CD4-positive, alpha-beta memory T cell (primary cell): ENCODE data around the gene KRTAP2-3. TPM values are rescaled to one million over a fixed set of nuclear protein-coding genes. Genes with fewer than 3 reads are reported as not detected.
"Not testable (repeated sequence)": the region's sequence is repeated elsewhere in the genome, so short reads cannot be mapped to it uniquely, and the experiment has no call there.

Source experiments
- CTCF ChIA-PET: fragments of 350-600 bp; sonication (Branson Sonifier 250); formaldehyde crosslinking; loops from one replicate; lab custom pipeline; 2021; ENCODE audit warnings: inconsistent platforms; ENCODE audit not compliant: partially characterized antibody; lab: Charles Lee
- POLR2A ChIA-PET: fragments of 350-600 bp; sonication (Branson Sonifier 250); formaldehyde crosslinking; loops from one replicate; lab custom pipeline; 2021; ENCODE audit not compliant: partially characterized antibody; lab: Charles Lee
- DNase-seq, 5 donors: peaks; one replicate each; pipeline versions ENCODE4 v3.0.0 to v3.0.0-alpha.2; 2020 to 2022; ENCODE audit warnings: mixed read lengths in 1 of 5
- H3K27ac ChIP-seq: one replicate; pipeline ENCODE4 v1.7.0; 2013; ENCODE audit warnings: low read depth, low read length
- H3K27me3 ChIP-seq: 2 replicates; pipeline ENCODE4 v1.7.0; 2013; ENCODE audit warnings: mild to moderate bottlenecking, low read length, moderate library complexity; ENCODE audit not compliant: insufficient read depth
- H3K36me3 ChIP-seq: 2 replicates; pipeline ENCODE4 v1.7.0; 2013; ENCODE audit warnings: mild to moderate bottlenecking, low read length, moderate library complexity; ENCODE audit not compliant: insufficient read depth
- H3K4me1 ChIP-seq: 2 replicates; pipeline ENCODE4 v1.7.0; 2013; ENCODE audit warnings: mild to moderate bottlenecking, low read length, moderate library complexity; ENCODE audit not compliant: insufficient read depth
- H3K4me3 ChIP-seq, 2 donors: one replicate each; pipeline ENCODE4 v1.7.0; 2013; ENCODE audit warnings: low read length in 2 of 2, mild to moderate bottlenecking in 1 of 2
- H3K9me3 ChIP-seq, 2 donors: one replicate each; pipeline ENCODE4 v1.7.0; 2013; ENCODE audit warnings: low read length in 2 of 2, control low read depth in 1 of 2; ENCODE audit not compliant: control insufficient read depth in 1 of 2
- H3K27ac Mint-ChIP-seq, 7 donors: one replicate each; pipeline ENCODE4 v1.8.0; 2020 to 2021; ENCODE audit warnings: mixed read lengths in 7 of 7, mild to moderate bottlenecking in 6 of 7, inconsistent platforms in 3 of 7, moderate library complexity in 3 of 7
- H3K27me3 Mint-ChIP-seq, 2 donors: one replicate each; pipeline ENCODE4 v1.8.0; 2020 to 2021; ENCODE audit warnings: mixed read lengths in 2 of 2
- H3K36me3 Mint-ChIP-seq, 2 donors: one replicate each; pipeline ENCODE4 v1.8.0; 2020 to 2021; ENCODE audit warnings: mixed read lengths in 2 of 2, inconsistent platforms in 1 of 2, mild to moderate bottlenecking in 1 of 2
- H3K4me1 Mint-ChIP-seq, 4 donors: one replicate each; pipeline ENCODE4 v1.8.0; 2020 to 2021; ENCODE audit warnings: mixed read lengths in 4 of 4, mild to moderate bottlenecking in 1 of 4
- H3K4me3 Mint-ChIP-seq, 8 donors: one replicate each; pipeline ENCODE4 v1.8.0; 2020 to 2021; ENCODE audit warnings: mixed read lengths in 8 of 8, mild to moderate bottlenecking in 7 of 8, moderate library complexity in 6 of 8, inconsistent platforms in 3 of 8
- H3K9me3 Mint-ChIP-seq, 8 donors: one replicate each; pipeline ENCODE4 v1.8.0; 2020 to 2021; ENCODE audit warnings: mixed read lengths in 8 of 8, mild to moderate bottlenecking in 5 of 8, inconsistent platforms in 3 of 8, moderate library complexity in 1 of 8
- intact Hi-C: fragments of 100-400 bp; cut with micrococcal nuclease; formaldehyde crosslinking; loops from one replicate; pipeline ENCODE4 v1.15.1; 2023
- polyA plus RNA-seq, 2 donors: library from polyadenylated mRNA; unstranded; fragments of 300-500 nt; fragmentation: Illumina TruSeq; gene quantifications; one replicate each; pipeline ENCODE4 v1.2.3, GENCODE V29; 2021
- total RNA-seq, 2 experiments: library from RNA; stranded (reverse); gene quantifications; one replicate each; pipeline ENCODE4 v1.2.3, GENCODE V29; 2021

Gene KRTAP2-3
- total and polyA plus RNA-seq, 4 experiments from 2014 or later: not detected

DNA sequence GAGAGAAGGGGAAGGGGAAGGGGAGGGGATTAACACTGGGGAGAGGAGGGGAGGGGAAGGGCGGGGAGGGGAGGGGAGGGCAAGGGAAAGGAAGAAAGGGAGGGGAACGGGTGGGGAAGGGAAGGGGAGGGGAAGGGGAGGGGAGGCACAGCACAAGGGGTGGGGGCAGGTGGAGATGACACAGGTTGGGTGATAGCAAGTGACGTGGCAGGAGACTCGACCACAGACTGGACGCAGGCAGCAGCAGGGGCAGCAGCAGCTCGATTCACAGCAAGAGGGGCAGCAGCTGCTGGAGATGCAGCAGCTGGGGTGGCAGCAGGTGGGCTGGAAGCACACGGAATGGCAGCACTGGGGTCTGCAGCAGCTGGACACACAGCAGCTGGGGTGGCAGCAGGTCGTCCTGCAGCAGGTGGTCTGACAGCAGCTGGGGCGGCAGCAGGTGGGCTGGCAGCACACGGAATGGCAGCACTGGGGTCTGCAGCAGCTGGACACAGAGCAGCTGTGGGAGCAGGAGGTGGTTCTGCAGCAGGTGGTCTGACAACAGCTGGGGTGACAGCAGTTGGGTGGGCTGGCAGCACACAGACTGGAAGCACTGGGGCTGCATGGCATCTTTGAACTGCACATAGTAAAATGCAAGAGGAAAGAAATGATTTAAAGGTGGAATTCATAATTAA is 41.8 kb upstream of the KRTAP2-3 start, which contains the start of gene KRTAP4-16:
Gene KRTAP4-16, minus strand, starts transcription at position 624 of the 674 bp plus-strand sequence. Its CDS starts 0 bp downstream, at position 624.
- H3K27me3 ChIP-seq: no peaks in the 10 kb centered on the region
- intact Hi-C loops: loop anchor here (5.0 kb wide), 1 partner anchor 221 kb away; no protein-coding TSS in a partner anchor
- Mint-ChIP-seq H3K4me1 (peaks cover 0 to 15% (median 5%) of the 10 kb centered on the region in 4 donors), H3K9me3 (no peaks in the 10 kb centered on the region), H3K27ac (peak within 1 kb of the TSS in 2 of 7 donors; percentile 28 to 59), H3K36me3 (no peaks in the 10 kb centered on the region), H3K4me3 (no peak within 1 kb of the TSS), H3K27me3 (peaks cover 14 to 16% of the 10 kb centered on the region in 2 donors)
- ChIA-PET POLR2A (no interaction called here), CTCF (no interaction called here)
- DNase-seq: no peak
- H3K4me3 ChIP-seq: no peak within 1 kb of the TSS
- no peaks in the 10 kb centered on the region for H3K9me3 ChIP-seq
- H3K4me1 ChIP-seq: no peaks in the 10 kb centered on the region
- no peaks in the 10 kb centered on the region for H3K36me3 ChIP-seq
- no peak within 1 kb of the TSS for H3K27ac ChIP-seq

DNA sequence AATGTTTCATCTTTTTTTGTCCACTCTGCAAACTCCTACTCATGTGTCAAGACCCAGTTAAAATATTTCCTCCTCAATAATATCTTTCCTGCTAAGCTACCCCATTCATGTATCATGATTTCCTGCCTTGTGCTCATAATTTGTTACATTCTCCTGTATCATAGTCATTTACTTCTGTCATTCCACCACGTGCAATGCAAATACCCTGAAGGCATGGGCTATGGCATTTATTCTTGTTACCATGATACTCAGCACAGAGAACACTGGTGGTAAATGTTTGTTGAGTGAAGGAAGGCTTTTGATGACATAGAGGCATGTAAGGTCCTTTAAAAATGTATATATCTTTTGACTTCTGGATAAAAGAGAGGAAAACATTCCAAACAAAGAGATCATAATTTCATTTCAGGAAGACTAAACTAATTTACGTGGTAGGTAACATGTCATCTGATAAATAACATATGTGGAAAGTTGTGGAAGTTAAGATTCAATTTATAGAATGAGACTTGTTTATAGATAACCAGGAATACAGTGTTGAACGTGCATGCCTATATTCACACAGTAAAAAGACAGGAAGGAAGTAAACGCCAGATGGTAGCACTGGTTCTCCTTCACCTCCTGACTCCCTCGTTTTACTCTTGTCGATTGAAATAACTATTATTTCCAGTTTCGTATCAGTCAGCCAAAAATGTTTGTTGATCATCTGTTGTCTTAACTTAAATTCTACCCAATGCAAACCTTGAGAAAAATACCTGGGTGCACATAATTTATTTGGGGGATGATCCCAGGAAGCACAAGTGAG is 40.0 kb upstream of the KRTAP2-3 start:
- H3K4me1 ChIP-seq, H3K36me3 ChIP-seq, H3K27me3 ChIP-seq, POLR2A ChIA-PET, DNase-seq, H3K9me3 ChIP-seq, H3K4me1 Mint-ChIP-seq, H3K27ac Mint-ChIP-seq, H3K4me3 ChIP-seq, H3K36me3 Mint-ChIP-seq, CTCF ChIA-PET, H3K27ac ChIP-seq, H3K9me3 Mint-ChIP-seq: not testable (repeated sequence)
- peak overlapping the region in 2 of 8 donors; percentile 33 to 52 for H3K4me3 Mint-ChIP-seq
- H3K27me3 Mint-ChIP-seq: peaks cover 14 to 18% of the 10 kb centered on the region in 2 donors
- intact Hi-C loops: loop anchor here (5.0 kb wide), 1 partner anchor 222 kb away; no protein-coding TSS in a partner anchor

DNA sequence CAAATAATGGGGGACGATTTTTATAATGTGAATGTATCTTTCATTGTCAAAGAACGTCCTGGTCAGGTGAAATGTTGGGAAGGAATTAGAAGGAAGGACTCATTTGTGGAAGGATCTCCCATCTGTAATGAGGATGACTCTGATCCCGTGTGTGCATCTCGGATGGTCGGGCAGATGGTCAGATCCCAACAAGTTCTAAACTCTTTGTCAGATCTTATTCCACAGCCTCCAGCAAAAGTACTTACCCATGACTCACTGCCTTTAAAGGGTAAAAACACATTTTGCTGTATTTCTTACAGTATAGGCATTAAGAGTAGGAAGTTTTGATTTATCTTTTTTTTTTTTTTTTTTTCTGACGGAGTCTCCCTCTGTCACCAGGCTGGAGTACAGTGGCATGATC is 38.6 kb upstream of the KRTAP2-3 start:
- Mint-ChIP-seq H3K9me3 (peaks cover 0 to 2% (median 0%) of the 10 kb centered on the region in 8 donors), H3K4me3 (no peak overlapping the region), H3K27ac (no peak overlapping the region), H3K27me3 (peaks cover 15 to 16% of the 10 kb centered on the region in 2 donors), H3K36me3 (no peaks in the 10 kb centered on the region), H3K4me1 (peaks cover 0 to 10% (median 5%) of the 10 kb centered on the region in 4 donors)
- intact Hi-C loops: no loop called here
- Histone ChIP-seq H3K4me1 (no peaks in the 10 kb centered on the region), H3K9me3 (no peaks in the 10 kb centered on the region), H3K4me3 (no peak overlapping the region), H3K36me3 (no peaks in the 10 kb centered on the region), H3K27me3 (no peaks in the 10 kb centered on the region), H3K27ac (no peak overlapping the region)
- ChIA-PET CTCF (no interaction called here), POLR2A (no interaction called here)
- DNase-seq: no peak

DNA sequence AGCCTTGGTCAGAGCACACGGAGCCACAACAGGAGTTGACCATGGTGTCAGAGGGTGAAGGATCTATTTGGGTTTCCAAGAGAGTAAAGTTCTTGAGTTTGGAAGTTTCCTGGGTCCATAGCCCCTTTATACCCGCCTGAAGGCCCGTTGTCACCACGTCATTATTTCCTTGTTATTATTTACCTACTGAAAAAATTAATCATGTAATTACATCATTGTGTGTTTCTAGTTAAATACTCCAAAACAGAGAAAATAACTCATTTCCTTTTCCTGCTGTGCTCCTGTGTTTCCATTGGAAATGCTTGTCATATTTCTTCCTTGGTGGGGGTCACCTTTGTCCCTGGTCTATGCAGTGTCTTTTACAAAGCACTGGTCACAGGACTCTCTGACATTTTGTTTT is 38.1 kb upstream of the KRTAP2-3 start, which contains the start of gene KRTAP4-8:
Gene KRTAP4-8, minus strand, starts transcription at position 101 of the 400 bp plus-strand sequence. Its CDS starts 58 bp downstream, at position 43.
- Histone ChIP-seq H3K4me3 (no peak within 1 kb of the TSS), H3K27me3 (no peaks in the 10 kb centered on the region), H3K9me3 (no peaks in the 10 kb centered on the region), H3K4me1 (no peaks in the 10 kb centered on the region), H3K27ac (no peak within 1 kb of the TSS), H3K36me3 (no peaks in the 10 kb centered on the region)
- ChIA-PET CTCF (no interaction called here), POLR2A (no interaction called here)
- Mint-ChIP-seq H3K4me3 (peak within 1 kb of the TSS in 1 of 8 donors; percentile 49), H3K27me3 (peaks cover 15 to 16% of the 10 kb centered on the region in 2 donors), H3K36me3 (no peaks in the 10 kb centered on the region), H3K9me3 (peaks cover 0 to 3% (median 1%) of the 10 kb centered on the region in 8 donors), H3K4me1 (peaks cover 0 to 10% (median 5%) of the 10 kb centered on the region in 4 donors), H3K27ac (peak within 1 kb of the TSS in 1 of 7 donors; percentile 29)
- no peak for DNase-seq
- intact Hi-C loops: no loop called here

DNA sequence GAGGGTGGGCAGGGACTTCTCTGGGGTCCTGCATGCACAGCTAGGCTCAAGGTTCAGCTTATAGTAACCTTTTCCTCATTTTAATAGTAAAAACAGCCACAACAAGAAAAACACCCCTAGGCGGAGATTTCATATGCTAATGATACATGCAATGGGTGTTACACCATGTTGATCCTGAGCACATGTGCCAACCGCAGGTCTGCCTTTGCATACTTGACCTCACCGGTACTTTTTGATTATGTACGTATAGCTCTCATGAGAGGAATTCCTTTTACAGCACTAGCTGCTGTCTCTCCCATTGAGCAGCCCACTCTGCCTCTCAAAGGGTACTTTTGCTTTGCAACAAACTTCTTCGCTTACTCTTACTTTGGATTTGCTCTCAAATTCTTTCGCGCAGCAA is 36.1 kb upstream of the KRTAP2-3 start:
- peaks cover 0 to 10% (median 4%) of the 10 kb centered on the region in 8 donors for H3K9me3 Mint-ChIP-seq
- no peak overlapping the region for H3K27ac Mint-ChIP-seq
- intact Hi-C loops: no loop called here

DNA sequence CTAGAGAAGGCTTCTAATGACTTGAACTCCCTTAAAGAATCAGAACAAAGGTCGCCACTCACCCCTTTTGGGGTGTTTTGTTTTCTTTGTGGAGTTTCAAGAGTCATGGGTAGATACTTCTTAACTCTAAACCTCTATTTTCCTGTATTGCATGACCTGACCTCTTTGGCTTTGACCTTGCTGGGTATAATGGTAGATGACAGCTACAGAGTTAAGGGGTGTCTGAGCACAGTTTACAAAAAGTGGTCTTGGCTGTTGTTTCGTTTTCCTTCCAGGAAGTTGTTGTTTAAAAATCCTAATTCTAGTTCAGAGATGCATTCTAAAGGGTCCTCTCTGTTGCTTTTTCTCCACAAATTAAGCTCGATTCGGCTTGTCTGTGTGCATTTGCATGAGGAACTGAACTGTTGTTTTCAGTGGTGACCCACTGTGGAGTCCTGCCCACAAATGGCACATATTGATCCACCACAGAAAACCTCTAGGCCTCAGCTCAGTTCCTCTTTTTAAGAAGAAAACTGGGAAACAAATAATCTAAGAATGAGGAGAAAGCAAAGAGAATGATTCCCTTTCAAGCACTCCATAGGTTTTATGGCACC is 28.9 kb upstream of the KRTAP2-3 start:
- H3K36me3 Mint-ChIP-seq, H3K4me3 ChIP-seq, intact Hi-C loops, H3K36me3 ChIP-seq, CTCF ChIA-PET, POLR2A ChIA-PET, H3K4me3 Mint-ChIP-seq, H3K4me1 ChIP-seq, H3K9me3 ChIP-seq, H3K27me3 ChIP-seq, H3K27ac ChIP-seq, DNase-seq, H3K4me1 Mint-ChIP-seq: not testable (repeated sequence)
- Mint-ChIP-seq H3K27ac (peak overlapping the region in 1 of 7 donors; percentile 25), H3K9me3 (peaks cover 0 to 10% (median 5%) of the 10 kb centered on the region in 8 donors), H3K27me3 (peaks cover 7 to 11% of the 10 kb centered on the region in 2 donors)

More for the DNA sequence above, 36.1 kb upstream of the KRTAP2-3 start:
- Mint-ChIP-seq H3K4me1 (peaks cover 0 to 10% (median 5%) of the 10 kb centered on the region in 4 donors), H3K27me3 (peaks cover 15 to 16% of the 10 kb centered on the region in 2 donors), H3K4me3 (no peak overlapping the region), H3K36me3 (no peaks in the 10 kb centered on the region)
- ChIA-PET CTCF (no interaction called here), POLR2A (no interaction called here)
- no peaks in the 10 kb centered on the region for H3K36me3 ChIP-seq
- H3K4me1 ChIP-seq: no peaks in the 10 kb centered on the region
- no peak overlapping the region for H3K4me3 ChIP-seq
- H3K9me3 ChIP-seq: no peaks in the 10 kb centered on the region
- DNase-seq: no peak
- no peaks in the 10 kb centered on the region for H3K27me3 ChIP-seq
- no peak overlapping the region for H3K27ac ChIP-seq
